ENCODE data around the gene SLC25A34.
A peak's percentile ranks its signal among the peaks of the same experiment; 100 is the strongest.

Gene SLC25A34

DNA sequence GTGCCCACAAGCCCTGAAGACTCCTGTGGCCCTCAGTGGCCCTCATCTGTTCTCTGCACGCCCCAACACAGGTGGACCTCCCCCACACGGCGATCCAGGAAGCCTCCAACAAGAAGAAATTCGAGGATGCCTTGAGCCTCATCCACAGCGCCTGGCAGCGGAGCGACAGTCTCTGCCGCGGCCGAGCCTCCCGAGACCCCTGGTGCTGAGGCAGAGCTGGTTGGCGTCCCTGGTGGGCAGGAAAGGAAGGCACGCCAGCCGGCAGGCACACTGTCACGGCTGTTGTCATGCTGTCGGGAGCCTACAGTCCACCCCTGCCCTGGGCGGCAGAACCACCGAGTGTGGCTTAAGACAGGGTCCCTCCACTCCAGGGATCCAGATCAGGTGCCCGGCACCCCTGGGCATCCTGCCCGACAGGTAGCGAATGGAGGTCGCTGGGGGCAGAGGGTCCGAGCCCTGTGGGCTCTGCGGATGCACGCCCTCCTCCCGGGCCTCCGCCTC is 2.3 kb upstream of the SLC25A34 start:
- no peak for DNase-seq

DNA sequence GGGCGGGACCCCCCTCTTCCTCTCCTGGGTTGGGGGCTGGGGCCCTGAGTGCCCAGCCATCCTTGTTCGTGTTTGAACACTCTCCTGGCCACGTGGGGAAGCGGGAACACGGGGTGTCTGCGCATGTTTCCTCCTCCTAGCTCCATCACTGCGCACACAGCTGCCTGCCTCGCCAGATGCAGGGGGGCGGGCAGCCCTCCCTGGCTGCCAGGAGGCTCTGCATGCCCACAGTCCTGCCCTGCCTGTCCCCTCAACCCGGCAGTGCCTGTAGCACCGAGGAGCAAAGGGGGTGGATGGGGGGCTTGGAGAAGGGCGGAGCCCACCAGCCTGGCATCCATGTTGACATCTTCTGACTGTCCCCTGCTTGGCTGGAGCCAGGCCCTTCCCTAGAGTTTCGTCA is 1.8 kb upstream of the SLC25A34 start:
- DNase-seq, result no peak

- no peak for DNase-seq
These were observed 1.2 kb upstream of the SLC25A34 start for GRCh38 chr1:15734901-15735300.

GRCh38 chr1:15735304-15736037 is 587 bp upstream of the SLC25A34 start:
- DNase-seq, result no peak

- no peak for DNase-seq
These were observed 819 bp downstream of the SLC25A34 start for GRCh38 chr1:15736892-15737261.

GRCh38 chr1:15737324-15738319 is 1.6 kb downstream of the SLC25A34 start:
- no peak for DNase-seq

DNA sequence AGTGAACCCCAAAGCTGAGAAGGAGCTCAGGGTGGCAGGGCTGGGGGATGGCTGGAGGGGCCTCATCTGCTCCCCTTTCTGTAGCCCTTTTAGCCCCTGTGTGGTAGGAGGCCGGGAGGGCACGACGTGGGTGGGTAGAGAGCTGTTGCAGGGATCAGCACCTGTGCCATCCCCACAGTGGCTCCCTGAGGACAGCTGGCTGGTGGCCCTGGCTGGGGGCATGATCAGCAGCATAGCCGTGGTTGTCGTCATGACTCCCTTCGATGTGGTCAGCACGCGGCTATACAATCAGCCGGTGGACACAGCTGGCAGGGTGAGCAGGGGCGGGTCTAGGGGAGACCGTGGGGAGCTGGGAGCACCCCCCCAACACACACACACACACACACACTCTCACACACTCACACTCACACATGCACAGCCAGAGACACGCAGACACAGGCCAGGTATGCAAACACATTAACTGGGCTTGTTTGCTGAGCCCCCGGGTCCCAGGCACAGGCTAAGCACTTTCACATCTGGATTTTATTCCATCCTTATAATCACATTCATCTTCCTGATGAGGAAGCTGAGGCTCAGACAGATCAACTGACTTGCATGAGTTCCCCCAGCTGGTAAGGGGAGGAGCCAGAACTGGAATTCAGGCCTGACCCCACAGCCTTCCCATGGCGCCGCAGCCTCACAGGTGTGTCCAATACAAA is 2.5 kb downstream of the SLC25A34 start:
- no peak for DNase-seq

DNA sequence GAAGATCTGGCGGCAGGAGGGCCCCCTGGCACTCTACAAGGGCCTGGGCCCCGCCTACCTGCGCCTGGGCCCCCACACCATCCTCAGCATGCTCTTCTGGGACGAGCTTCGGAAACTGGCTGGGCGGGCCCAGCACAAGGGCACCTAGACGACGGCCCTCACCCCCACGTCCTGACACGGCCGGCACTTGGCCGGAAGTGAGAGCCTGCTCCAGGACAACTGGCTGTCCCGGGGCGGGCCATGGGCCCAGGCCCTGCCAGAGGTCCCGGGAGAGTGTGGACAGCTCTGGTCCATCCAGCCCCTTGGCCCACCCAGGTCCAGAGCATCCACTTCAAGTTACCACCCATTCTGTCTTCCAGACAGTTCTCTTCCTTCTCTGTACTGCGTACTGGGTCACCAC is 3.2 kb downstream of the SLC25A34 start:
- DNase-seq, result no peak

DNA sequence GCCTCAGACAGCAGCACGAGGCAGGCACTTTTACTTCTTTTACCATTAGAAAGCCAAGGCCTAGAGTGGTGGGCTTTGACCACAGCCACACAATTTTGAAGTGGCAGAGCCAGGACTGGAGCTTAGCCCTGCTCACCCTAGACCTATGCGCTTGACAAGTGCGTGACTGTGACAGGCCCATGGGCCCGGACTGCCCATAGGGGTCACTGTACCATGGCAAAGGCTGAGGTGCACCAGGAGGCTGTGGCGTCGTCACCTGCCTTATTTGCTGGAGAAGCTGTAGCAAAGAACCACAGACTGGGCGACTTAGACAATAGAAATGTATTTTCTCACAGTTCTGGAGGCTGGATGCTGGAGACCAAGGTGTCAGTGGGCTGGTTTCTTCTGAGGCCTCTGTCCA is 3.7 kb downstream of the SLC25A34 start:
- no peak for DNase-seq

GRCh38 chr1:15740924-15741850 is 5.1 kb downstream of the SLC25A34 start:
- peak; percentile 74 for DNase-seq

GRCh38 chr1:15742339-15742801 is 6.3 kb downstream of the SLC25A34 start, which contains the start of gene TMEM82:
Gene TMEM82, plus strand, starts transcription at chr1:15742499. Its CDS starts 61 bp downstream, at chr1:15742560.
- no peak for DNase-seq

DNA sequence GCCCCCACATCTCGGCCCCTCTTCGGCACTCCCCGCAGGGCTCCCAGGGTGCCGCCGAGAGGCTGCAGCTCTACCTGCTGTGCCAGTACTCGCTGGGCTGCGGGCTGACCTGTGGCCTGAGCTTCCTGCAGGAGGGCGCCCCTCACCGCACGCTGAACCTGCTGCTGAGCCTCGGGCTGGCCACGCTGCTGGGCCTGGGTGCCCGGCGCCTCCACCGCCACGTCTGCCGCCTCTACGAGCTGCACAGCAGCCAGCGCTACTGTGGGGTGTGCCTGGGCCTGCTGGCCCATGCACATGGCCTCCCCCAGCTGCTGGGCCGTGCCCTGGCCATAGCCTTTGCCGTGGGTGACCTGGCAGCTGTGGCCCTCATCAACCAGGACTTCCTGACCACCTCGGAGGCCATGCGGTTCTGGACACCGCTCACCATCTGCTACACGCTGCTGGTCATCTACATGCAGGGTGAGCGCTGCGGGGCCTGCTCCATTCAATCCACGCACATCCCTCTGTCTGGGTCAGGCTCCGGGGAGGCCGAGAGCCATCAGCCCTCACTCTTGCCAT is 8.1 kb downstream of the SLC25A34 start:
- DNase-seq, result no peak

DNA sequence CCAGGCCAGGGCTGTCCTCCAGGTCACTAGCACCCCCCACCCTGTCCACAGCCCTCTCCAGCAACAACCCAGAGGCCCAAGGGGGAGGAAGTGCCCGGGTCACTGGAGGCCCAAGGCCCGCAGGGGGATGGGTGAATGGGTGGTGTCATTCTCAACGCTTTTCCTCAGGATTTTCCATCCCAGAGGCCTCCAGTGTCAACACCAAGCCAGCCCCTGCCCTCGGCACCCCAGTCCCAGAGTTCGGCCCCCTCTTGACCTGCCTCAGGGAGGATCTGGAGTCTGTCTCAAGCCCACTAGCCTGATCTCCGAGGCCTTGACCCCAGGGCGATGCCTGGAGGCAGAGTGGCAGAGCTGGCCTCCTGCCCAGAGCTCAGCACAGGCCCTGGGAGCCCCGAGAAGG is 11.3 kb downstream of the SLC25A34 start:
- no peak for DNase-seq

GRCh38 chr1:15748264-15748663 is 12.2 kb downstream of the SLC25A34 start:
- DNase-seq, result no peak

DNA sequence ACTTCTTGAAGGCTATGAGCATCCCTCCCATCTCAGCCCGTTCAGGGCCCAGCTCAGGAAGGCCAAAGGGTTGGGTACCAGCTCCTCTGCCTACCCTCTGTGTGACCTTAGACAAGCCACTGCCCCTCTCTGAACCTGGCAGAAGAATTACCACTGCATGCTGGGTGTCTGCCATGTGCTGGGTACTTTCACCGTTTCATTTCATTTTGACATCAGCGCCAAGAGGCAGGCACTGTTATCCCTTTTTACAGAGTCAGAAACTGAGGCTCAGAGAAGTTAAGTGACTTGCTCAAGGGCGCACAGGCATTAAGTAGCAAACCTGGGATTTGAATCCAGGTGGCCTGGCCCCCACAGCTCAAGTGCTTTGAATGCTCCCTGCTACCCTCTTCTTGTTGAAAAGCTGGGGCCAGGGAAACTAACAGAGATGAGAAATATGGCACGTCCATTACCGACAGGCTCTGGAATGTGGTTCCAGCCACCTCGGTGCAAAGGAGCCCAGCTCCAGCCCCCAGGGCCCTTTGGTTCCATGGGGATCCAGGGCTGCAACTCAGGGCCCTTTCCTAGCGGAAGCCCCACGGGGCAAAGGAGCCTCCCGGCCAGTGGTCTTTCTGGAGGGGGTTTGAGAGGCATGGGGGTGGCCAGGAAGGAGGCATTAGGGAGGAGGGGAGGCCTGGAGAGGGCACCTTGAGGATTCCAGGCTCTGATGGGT is 12.8 kb downstream of the SLC25A34 start:
- no peak for DNase-seq

GRCh38 chr1:15749399-15750291 is 13.6 kb downstream of the SLC25A34 start:
- DNase-seq, result no peak

- no peak for DNase-seq
These were observed 14.9 kb downstream of the SLC25A34 start for GRCh38 chr1:15750924-15751323.

DNA sequence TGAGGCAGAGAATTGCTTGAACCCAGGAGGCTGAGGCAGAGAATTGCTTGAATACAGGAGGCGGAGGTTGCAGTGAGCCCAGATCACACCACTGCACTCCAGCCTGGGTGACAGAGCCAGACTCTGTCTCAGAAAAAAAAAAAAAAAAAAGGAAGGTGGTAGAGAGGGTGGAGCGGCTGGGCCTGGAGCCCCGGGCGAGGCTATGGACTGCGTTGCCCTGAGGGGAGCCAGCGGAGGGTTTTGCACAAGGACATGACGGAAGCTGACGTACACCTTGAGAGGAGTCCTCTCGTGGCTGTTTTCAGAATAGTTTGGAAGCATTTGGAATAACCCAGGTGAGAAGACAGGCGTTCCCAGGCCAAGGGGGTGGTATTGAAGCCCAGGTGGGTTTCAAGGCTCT is 15.7 kb downstream of the SLC25A34 start:
- no peak for DNase-seq

DNA sequence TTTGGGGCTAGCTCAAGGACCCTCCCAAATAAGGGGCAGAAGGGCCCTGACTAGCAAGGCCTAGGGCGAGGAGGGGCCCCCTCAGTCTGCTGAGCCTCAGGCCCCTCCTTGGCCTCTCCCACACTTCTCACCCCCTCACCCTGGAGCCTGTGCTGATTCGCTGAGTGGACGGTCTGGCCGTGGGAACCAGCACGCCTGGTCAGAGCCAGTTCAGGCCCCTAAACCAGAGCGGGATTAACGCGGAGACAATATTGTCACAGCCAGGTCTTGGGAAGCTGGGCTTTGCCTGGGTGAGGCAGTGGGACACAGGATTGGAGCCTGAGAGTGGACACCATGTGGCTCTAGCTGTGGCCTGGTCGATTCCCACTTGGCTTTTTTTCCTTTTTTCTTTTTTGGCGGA is 17.7 kb downstream of the SLC25A34 start:
- no peak for DNase-seq
